Stimulated activated CD8-positive, alpha-beta memory T cell treated with anti-CD3 and anti-CD28 coated beads, Interleukin-4, amount 100 ng/mL, for 1 hour (primary cell): ENCODE results near the gene PRKG1.

Experiments
- DNase-seq, 2 donors: peaks; one replicate each; pipeline ENCODE4 v3.0.0-alpha.2; 2020; ENCODE audit warnings: low read depth in 2 of 2, low spot score in 1 of 2

Gene PRKG1

DNA sequence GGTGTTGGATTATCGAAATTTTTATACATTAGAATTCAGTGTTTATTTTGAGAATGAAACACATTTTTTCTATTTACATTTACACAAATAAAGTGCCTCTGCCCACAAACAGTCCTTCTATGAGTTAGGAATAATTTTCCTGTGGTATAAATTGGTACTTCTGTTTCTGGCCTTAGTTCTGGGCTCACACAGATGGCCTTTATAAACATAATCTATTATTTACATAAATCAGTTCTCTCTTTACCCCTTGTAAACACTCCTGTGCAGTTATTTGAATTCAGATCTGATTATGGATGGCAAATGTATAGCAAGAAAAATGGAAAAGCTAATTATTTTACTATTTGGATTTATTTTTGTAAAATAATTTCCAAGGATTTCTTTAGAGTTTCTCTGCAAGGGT, 143.2 kb downstream of the PRKG1 start:
- DNase-seq: no peak

DNA sequence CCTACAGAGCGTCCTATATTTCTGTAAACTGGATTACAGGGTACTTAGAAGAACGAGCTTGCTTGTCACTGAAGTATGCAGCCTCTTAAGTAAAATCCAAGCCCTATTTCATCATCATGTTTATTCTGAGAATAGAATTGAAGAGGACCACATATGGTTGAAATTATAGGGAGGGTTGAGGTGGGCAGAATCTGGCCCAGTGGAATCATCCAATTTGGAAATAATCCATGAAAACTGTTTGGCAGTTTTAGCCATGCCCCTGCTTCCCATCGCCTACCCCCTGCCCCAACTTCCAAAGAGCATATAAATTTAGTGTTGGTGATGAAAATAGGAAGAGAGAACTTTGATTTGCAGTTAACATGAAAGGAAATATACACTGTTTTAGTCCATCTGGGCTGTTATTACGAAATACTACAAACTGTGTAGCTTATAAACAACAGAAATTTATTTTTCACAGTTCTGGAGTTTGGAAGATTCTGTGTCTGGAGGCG, 150.4 kb downstream of the PRKG1 start:
- no peak for DNase-seq

DNA sequence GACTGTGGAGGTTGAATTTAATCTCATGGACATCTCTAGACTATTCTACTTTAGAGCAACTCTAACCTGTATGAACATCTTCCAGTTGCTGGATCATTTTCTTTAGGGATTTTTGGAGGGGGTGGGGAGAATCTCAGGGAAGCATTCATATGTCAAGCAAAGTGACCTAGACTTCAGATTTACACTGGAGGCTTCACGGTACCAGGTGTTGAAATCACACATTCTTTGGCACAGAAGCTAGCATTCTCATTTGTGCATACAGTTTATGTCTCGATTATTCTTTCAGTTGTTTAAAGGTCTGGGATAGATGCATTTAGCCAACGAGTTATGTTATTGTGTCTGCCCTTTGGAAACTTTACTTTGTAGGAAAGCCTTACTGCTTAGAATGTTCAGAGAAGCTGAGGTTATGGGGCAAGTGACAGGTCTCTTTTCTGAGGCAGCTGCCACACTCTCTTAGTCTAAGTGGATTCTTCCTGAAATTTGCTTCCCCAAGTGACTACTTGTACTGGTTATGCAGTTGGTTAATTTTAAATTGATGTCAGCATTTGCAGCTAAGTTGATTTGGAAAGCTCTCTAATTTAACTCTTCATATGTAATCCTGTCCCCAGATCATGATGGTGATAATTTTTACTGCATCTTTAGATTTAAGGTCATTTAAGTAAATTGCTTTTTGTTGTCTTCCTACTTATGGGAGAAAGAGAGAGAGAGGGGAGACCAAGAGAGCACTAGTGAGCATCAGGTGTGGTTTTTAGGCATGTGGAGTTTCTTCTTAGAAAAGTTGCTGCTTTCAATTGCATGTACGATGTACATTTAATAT, 153.8 kb downstream of the PRKG1 start:
- no peak for DNase-seq

DNA sequence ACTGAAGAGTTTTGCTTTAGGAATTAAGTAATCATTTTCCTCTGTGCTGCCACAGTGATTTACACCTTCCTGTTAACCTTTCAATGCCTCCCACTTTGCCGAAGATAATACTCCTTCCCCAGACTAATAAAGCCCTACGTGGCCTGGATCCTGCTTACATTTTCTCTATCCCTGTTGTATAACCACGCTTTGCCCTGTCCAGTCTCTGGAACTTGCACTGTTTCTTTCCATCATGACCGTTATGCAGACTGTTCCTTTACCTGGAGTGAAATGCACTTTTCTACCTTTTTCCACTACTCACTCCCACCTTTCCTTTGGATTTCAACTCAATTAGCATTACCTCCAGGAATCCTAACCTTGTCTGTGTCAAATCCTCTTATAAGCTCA, 154.4 kb downstream of the PRKG1 start:
- DNase-seq: no peak

DNA sequence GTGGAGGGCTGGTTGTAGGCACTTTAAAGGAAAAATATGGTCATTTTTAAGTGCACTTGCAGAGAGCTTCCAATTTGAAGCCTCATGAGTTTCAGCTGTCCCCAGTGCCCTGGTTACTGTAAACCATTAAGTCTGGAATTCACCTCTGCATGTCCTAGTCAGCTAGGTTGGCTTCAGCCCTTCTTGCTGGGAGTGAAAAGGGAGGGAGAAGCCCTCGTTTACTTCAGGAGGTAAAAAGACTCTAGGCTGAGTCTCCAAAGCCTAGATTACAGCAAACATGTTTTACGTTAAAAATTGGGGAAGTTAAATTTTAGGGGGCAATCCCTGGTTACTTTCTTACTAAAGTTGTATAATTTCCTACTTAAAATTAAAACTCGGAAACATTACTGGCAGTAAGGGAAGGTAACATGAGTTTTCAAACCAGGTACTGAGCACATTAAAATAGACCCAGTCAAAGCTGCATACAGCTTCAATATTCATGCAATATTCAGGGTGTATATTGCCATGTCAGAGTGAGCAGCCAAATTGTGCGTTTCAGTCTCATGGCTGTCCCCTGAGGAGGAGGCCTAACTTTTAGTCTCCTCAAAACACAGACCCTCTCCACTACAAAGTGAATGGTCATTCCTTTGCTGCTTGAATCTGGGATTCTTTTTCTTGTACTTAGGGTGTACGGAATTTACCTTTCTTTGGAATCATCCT, 156.7 kb downstream of the PRKG1 start:
- DNase-seq: no peak

DNA sequence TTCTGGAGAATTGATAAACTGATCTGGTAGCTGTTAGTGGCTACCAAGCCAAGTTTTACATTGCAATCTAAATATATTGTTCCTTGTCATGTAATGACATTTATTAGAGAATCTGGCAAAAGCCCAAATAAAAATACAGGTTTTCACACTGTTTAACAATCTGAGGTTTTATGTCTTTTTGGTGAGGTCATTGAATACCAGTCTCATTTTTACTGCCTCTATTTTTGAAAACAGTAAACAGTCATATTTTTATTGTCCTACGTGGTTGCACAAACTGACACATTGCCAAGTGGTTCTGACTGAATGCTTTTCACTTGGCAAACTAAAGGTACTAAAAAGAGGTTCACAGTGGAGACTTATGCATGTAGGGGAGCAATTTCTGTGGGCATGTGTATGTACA, 157.5 kb downstream of the PRKG1 start:
- DNase-seq: no peak

DNA sequence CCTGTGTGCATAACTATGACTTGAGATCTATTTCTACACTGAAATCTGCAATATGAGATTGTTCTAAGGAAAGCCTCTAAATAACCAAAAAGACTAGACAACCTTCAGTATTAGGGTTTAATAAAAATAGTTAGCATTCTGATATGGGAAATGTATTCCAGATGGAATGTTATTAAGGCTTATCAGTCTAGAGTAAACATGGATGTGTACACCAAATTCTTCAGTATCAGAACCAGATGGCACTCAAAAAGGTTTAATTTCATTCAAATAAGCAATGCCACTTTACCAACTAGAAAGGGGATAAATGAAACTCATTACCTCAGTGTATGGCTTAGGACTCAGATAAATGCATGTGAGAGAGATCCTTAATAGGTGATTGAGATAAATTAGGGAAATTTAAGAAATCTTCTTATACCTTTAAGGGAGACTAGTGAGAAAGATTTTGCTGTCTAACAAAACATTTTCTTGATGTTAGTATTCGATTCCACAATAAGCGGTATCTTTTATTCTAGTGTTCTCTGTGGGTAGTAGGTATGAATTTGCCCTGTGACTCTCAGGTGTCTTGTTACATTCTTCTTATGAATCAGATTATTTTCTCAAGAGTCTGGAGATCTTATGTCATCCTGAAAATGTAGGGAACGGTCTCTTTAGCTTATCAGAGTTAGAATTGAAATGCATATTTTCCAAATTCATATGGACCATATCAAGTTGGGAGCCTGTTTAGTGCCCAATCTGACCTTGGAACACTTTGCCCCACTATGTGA, 159.2 kb downstream of the PRKG1 start:
- DNase-seq: no peak

DNA sequence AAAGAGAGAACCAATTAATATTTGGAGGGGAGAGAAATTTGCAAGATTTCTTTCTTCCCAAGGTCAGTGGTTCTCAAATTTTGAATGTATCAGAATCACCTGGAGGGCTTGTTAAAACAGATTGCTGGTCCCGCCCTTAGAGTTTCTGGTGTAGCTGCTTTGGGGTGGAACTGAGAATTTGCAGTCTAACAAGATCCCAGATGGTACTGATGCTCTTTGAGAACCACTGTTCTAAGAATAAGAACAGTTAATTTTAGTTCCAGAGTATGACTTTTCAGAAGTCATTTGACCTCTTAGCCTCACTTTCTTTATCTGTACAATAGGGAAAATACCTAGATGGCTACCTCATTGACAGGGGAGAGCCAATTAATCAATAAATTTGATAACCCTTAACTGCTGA, 161.6 kb downstream of the PRKG1 start:
- DNase-seq: no peak

DNA sequence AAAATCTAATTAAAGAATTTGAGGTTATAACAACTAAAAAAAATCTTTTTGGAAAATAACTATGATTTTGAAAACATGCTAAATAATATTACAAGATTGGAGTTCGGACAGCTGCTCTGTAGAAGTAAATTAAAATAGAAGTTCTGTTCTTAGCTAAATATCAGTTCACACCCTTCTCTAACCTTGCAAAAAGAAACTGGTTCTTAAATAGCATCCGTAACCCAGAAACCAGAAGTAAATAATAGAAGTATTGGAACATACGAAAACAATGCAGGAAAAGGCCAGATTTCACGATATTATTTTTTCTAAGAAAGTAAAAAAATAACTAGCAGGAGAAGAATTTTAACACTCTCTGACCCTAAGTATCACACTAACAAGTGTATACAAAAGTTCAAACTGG, 164.7 kb downstream of the PRKG1 start:
- no peak for DNase-seq

DNA sequence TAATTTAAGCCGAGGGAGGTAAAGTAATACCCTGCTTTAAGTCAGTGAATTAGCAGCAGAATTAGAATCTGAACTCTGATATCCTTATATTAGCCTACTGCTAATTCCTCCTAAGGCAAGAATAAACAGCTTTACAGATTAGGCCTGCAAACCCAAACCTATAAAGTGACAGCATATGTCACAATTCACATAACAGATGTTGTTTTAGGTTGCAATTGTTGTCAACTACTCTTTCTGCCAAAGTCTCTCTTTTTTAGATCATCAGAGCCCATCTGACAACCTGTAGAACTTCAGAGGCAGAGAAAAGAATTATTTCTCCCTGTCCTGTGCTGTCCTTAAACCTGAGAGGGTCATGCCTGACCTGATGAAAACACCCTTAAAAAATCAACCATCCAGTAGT, 167.2 kb downstream of the PRKG1 start:
- DNase-seq: no peak

DNA sequence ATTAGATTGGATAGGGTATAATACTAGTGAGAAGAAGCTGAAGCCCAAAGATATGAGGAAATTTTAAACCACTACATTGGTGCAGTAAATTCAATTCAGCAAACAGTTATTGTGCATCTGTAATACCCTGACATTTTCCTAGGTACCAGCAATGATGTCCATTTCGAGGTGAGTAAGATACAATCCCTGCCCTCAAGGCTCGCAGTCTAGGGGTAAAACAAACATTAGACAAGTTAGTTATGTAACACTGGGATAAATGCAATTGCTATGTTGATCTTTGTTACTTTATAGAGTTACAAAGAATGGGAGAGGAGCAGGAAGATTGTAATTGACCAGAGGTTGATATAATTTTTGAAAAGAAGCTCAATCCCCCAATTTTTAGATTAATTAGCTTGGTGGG, 168.1 kb downstream of the PRKG1 start:
- no peak for DNase-seq

DNA sequence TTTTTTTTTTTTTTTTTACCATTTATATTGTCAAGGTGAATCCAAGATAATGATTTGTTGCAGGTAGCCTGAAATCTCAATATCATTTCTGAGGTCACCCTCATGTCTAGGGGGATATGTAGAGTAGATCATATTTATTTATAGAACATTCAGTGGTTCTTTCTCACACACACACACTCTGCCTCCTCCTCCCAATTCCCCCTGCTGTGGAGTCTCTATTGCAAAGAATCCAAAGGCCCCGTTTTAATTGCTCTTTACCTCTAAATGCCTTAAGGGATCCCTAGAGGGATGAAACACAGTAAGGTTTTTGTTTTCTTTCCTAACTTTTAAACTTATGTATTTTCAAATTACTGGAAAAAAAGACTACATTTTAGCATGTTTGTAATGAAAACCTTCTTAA, 170.0 kb downstream of the PRKG1 start:
- no peak for DNase-seq

DNA sequence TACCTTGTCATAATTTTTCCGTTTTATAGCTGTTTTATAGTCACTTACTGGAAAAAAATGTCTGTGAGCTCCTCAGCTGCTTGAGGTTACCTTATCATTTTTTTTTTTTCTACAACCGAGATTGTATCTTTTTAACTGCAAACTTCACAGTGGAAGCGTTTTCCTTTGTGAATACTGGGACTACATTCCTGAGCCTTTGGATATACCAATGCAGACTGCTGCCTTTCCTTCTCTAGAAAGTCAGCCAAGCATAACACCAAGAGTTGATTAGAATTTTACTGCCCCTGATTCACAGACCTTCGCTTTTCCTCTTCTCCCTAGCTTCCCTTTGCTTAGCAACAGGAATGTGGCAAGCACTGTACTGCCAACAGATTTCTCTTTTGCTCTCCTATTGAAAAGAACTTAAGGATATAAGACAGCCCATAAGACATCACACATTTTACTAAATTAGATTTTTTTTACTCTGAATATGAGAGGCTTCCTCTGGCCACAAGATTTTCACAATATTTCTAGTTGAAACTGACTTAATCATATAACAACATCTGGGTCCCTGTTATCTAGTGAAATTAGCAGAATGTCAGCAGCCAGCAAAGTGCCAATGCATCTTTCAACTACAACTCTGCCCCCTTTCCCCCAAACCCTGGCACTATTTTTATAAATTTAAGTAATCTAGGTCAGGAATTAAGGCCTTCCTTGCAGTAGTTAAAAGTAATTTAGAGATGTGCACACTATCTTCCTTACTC, 170.6 kb downstream of the PRKG1 start:
- DNase-seq: no peak

DNA sequence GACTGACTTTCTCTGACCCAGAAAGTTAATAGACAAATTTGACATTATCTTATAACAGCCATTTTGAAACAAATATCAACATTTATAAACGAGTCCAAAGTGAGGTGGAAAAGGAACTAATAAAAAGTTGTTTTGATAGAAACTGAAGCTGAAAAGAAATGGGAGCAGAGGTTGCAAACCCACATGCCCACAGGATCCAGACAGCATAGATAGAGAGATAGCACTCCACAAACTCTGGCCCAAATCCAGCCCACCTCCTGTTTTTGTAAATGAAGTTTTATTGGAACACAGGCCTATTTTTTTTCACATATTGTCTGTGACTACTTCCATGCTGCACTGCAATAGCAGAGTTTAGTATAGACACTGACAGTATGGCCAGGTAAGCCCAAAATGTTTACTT, 171.9 kb downstream of the PRKG1 start:
- no peak for DNase-seq

DNA sequence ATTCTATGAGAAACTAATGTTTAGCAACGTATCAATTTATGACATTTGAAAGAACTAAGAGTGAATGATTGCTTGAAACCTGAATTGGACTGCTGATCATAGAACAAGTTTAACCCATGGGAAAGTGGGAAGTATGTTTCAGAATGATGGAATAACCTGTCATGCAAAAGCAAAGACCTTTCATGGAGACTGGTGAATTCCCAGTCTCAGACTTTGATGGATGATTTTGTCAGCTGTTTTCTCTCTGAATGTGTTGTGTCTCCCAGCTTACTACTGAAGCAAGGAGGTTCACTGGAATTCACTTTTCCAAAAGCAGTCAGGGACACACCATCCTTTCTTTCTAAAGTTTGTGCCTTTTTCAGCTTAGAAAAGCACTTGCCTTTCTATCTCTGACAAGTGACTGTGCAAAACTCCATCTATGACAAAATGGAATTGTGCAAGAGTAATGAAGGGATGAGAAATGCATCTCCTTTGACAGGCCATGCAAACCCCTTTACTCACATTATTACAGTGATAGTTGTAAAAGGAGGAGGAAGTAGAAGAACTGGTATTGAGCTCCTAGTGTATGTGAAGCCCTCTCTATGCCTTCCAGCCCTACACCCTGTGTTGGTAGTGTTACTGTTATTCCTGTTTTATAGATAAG, 176.1 kb downstream of the PRKG1 start:
- DNase-seq: no peak

DNA sequence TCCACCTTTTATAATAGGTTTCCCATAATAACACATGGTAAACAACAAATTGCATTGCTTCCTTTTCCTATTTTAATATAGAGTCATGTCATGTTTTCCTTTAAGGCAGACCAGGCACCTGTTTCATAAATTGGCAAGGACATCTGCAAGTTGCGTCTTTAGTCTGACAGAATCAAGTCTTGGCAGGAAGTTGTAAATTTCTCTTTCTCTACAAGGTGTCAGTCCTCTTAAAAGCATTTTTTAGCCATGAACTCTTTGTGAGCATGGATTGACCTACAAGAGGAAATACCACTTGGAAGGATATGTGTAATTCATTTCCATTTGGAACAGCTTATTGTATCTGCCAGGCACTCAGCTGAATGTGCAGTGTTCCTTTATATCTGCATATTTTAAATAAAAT, 176.8 kb downstream of the PRKG1 start:
- DNase-seq: no peak

DNA sequence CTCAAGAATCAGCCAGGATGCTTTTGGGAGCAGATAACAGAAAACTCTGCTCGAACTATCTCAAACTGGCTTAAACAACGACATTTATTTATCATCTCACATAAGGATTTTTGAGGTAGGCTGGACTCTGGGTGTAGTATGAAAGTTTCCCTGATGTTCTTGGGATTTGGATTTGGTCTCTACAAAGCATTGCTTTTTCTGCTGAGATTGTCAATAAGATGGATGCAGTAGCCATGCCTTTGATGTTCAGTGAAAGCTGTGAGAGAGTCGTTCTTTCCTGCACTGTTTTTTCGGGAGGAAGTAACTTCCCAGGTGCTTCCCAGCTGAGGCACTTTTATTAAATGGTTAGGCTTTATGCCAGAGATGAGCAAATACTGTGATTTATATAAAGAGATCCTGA, 181.1 kb downstream of the PRKG1 start:
- no peak for DNase-seq

DNA sequence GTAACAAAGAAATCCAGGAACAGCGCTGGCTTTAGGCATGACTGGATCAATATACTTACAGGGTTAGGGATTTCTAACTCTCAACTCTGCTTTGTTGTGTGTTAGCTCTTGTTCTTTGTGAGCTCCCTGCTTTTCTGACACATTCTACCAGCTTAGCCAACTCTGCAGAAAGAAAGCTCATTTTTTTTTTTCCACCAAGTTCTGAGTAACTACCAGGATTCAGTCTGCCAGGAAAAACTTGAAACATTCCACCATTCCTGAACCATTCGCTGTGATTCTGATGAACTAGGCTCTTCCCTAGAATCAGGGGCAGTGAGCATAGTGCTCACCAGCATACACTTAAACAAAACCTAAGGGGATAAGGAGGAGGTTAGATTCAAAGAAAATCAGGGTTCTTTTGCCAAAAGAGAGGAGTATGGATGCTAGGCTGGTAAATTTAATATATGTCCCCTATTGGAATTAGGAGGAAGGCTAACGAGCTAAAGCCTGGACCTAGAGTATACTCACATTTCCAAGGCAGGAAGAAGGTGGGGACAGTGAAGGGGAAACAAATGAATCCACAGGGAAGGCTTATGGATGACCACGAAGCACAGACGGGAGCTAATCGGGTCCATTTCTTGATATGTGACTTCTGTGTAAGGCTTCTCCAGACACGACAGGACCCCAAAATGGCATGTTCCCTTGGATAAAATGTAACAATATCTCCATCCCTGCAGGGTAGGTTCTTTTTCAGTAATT, 183.4 kb downstream of the PRKG1 start:
- no peak for DNase-seq

DNA sequence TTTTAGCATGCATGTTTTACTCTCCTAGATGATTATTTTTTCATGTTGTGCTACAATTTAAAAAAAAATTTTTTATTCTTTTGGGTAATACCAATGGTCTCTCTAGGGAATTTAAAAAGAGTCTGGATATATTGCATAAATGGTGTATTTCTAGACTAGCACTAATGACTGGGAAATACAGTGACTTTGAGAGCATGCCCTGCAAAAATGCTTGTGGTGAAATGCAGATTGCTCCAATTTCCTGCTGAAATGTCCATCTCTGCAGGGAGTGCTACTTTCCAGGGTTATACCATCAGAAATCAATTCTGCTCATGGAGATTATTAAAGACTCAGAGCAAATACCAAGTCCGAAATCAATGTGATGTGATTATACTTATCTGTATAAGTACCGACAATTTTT, 186.1 kb downstream of the PRKG1 start:
- no peak for DNase-seq

DNA sequence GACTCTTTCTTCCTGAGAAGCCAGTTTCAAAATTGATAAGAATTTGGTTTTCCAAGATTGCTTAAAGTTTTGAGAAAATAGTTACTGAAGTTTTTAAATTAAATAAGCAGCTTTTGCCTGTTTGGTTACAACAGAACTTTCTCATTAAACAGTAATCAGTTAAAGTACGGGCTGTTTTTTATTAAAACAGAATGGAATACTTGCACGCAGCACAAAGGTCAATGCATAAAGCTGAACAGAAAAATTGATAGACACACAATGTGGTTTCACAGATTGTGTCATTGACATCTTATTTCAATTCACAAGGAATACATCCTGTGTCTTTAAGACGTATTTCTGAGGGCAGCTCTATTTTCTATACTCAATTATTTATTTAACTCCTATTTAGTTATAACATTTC, 192.2 kb downstream of the PRKG1 start:
- no peak for DNase-seq
